ENCODE data around the gene CTRB2.
"Not testable (repeated sequence)": the region's sequence is repeated elsewhere in the genome, so short reads cannot be mapped to it uniquely, and the experiment has no call there.

The CTRB2 gene

DNA sequence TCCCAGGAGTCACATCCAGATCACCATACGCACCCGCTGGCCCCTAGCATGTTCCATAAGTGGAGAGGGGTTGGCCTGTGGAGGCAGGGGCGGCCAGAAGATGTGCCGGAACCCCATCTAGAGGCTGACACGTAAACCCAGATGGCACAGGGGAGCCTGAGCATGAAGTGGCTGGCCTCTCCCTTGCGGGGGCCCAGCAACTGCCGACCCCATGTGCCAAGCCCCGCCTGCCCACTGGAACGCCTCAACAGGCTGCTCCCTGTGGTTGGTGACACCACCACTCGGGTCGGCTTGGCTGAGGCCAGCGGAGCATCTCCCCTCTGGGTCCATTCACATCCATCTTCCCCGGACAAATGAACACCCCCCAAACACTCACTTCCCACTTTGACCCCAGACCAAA, 35.0 kb upstream of the CTRB2 start:
- no peak for DNase-seq

- no peak for DNase-seq
Observed at GRCh38 chr16:75241412-75241811, 34.5 kb upstream of the CTRB2 start.

- DNase-seq: not testable (repeated sequence)
Observed at GRCh38 chr16:75240633-75241032, 33.7 kb upstream of the CTRB2 start.

- DNase-seq: no peak
Observed at GRCh38 chr16:75239542-75240122, 32.7 kb upstream of the CTRB2 start.

GRCh38 chr16:75238853-75239541, 32.0 kb upstream of the CTRB2 start:
- no peak for DNase-seq

- DNase-seq: no peak
Observed at GRCh38 chr16:75238132-75238852, 31.3 kb upstream of the CTRB2 start.

DNA sequence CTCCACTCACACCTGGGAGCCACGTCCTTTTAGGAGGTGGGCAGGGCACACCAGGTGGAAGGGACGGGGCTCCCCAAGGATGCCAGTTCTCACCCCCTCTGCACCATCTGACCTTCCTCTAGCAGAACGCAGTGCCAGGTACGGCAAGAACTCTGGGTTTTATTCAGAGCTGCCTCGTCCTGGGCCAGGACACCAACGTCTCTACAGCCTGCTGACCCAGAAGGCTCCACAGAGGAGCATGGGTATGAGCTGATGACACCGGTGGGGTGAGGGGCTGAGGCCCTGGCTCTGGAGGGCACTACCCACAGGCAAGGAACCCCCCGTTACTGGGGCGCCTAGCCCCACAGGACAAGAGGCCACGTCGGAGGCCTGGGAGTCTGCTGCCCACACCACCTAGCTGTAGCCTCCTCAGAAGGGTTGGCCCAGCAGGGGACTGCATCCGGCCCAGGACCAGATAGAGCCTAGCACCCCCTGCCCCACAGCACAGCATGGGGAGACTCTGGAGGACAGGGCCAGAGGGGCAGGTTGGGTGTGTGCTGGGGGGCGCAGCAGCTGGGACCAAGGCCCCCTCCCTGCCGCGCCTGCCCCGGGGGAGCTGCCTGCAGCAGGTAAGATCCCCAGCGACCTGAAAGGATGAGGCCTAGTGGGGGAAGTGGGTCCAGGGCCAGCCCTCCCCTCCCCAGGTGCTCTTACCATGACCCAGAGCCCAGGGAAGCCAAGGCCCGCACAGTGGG, 30.6 kb upstream of the CTRB2 start:
- no peak for DNase-seq

GRCh38 chr16:75236736-75237397, 29.9 kb upstream of the CTRB2 start:
- no peak for DNase-seq

GRCh38 chr16:75236232-75236631, 29.3 kb upstream of the CTRB2 start:
- no peak for DNase-seq

- DNase-seq: no peak
Observed at GRCh38 chr16:75235721-75236193, 28.8 kb upstream of the CTRB2 start.

DNA sequence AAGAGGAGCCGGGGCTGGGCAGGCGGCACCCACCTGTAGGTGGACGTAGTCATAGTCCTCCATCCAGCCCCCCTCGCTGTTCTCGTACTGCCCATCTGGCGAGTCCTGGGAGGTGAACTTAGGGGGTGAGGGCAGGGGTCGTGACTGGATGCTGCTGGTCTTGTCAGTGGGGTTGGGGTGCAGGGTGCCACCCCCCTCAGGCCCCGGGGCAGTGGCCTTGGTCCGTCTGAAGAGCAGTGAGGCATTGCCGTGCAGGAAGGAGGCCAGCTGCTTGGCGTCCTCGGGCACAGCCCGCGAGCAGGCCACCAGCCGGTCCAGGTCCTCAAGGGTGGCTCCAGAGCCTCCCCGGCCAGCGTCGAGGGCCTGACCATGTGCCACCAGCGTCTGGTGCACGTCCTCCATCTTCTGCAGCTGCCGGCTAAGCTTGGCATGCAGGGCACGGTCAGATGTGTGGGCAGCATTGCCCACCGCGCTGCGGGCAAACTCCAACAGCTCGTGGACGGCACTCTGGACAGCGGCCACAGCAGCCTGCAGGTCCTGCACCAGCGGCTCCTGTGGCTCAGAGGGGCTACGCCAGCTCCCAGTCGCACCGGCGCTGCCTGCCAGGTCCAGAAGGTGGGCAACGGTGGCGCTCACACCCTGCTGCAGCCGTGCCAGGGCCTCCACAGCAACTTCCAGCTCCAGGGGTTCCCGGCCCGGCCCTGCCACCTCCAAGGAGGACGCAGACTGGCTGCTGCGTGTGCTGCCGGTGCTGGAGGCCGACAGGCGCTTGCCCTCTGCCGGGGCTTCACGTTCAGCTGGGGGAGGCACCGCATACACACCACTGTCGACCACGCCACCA, 28.1 kb upstream of the CTRB2 start:
- no peak for DNase-seq

DNA sequence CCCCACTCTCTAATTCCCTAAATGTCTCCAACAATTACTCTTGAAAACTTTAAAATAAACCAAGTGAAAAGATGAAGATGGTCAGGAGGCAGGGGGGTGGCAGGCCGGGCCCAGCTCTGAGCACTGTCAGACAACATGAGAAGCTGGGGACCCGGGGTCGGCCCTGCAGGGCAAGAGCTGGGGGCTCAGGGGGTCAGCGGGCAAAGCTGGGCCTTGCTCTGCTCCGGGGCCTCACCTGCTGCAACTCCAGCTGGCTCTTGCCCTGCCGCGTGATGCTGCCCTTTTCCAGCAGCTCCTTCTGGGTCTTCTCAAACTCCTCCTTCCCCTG, 26.6 kb upstream of the CTRB2 start:
- DNase-seq: no peak

- DNase-seq: no peak
Observed at GRCh38 chr16:75231570-75231969, 24.6 kb upstream of the CTRB2 start.

- DNase-seq: no peak
Observed at GRCh38 chr16:75230471-75231110, 23.6 kb upstream of the CTRB2 start.

DNA sequence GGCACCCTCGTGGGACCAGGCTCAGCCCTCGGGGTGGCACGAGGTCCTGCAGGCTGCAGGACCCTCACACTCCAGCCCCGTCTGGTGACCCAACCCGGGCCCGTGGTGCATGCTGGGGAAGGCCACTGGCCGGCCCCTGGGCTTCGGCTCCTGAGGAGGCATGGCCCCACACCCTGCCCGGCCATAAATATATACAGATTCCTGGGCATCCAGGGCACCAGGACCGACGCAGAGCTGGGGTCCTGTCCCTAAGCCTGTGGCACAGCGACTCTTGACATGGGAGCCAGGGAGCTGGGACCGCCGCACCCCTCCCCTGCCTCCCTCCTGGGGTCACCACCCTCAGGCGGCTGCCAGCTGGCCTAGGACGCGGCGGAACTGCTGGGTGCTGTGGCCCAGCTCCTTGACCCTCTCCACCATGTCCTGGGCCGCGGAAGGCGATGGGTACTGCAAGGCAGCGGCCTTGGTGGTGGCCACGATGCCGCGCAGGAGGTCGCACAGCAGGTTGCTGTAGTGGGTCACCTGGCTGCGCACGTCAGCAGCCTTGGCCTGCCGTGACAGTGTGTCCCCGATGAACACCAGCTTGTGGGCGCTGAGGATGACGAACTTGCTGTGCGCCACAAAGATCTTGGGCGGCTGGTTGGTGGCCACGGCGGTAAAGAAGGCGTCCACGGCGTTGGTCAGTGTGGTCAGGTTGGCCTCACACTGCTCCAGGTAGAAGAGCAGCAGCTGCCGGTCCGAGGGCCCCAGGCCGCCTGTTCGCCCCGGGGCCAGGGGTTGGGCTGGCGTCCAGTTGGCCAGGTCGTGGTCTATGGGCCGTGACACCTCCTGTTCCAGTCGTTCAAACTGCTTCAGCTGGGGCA, 22.4 kb upstream of the CTRB2 start:
- DNase-seq: no peak

- DNase-seq: no peak
Observed at GRCh38 chr16:75228143-75228976, 21.4 kb upstream of the CTRB2 start.

GRCh38 chr16:75227361-75228142, 20.6 kb upstream of the CTRB2 start:
- DNase-seq: no peak

DNA sequence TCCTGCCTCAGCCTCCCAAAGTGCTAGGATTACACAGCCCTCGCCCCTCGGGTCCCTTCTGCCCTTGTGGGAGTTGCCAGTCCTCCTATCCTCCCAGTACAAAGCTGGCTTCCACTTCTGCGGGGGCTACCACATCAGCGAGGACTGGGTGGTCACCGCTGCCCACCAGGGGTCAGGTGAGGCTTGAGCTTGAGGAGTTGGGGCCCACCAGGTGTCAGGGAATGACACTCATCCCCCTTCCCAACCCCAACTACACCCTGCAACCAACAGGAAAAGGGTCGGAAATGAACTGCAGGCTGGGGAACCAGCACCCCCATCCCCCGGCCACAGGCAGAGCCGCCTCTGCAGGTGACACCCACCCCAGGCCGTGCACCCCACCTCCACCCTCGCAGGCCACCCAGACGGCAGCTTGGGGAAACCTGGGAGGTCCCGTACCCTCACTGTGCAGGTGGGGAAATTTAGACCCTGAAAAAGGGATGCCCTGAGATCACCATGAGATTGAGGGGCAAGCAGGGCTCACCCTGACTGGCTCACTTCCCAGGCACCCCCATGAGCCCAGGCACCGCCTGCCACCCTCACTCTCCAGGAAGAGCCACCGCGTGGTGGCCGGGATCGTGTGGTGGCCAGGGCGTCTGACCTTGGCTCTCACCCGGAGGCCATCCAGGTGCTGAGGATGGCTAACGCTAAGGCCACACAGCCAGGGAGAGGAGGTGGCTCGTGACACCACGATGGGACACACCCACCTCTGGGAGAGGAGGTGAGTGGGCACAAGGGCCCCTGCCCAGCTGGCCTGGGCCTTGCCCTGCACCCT, 19.8 kb upstream of the CTRB2 start:
- no peak for DNase-seq
